IMR-90 (cell line): ENCODE results near the gene SCAF4. TPM values are rescaled to one million over a fixed set of nuclear protein-coding genes. Genes with fewer than 3 reads are reported as not detected.

Source experiments
- ATAC-seq: fragments of 200-7000 bp; cut with Tn5 transposase; 2 replicates; pipeline ENCODE4 v1.9.1; 2020; ENCODE audit warnings: low read depth, mild to moderate bottlenecking, moderate library complexity
- BruUV-seq: library from RNA; stranded (reverse); fragments of 400-500 nt; replicated peaks from 2 replicates; lab custom pipeline; 2021; lab: Mats Ljungman, UMichigan
- CTCF ChIA-PET: fragments of 300-600 bp; formaldehyde crosslinking; extraction: SDS; loops from one replicate; lab custom pipeline; 2021; ENCODE audit warnings: antibody characterized with exemption; lab: Yijun Ruan, JAX
- POLR2A ChIA-PET: fragments of 300-600 bp; sonication (Branson Sonifier 250); formaldehyde crosslinking; loops from one replicate; lab custom pipeline; 2022; ENCODE audit warnings: antibody characterized with exemption; ENCODE audit not compliant: unreplicated experiment; lab: Charles Lee
- DNase-seq: peaks from one replicate; pipeline ENCODE4 v3.0.0; 2013
- H2AFZ ChIP-seq: replicated peaks from 2 replicates; pipeline ENCODE3; 2013; ENCODE audit warnings: low read length, mild to moderate bottlenecking; ENCODE audit not compliant: poor library complexity
- H2AK5ac ChIP-seq: 2 replicates; pipeline ENCODE4 v1.6.1; 2013; ENCODE audit warnings: low read depth, low read length, inconsistent platforms
- H2AK9ac ChIP-seq: replicated peaks from 2 replicates; pipeline ENCODE3; 2013; ENCODE audit warnings: mild to moderate bottlenecking, low read depth, low read length, moderate library complexity; ENCODE audit not compliant: poor library complexity
- H2BK120ac ChIP-seq: 2 replicates; pipeline ENCODE4 v1.6.1; 2013; ENCODE audit warnings: low read depth, low read length, inconsistent platforms
- H2BK15ac ChIP-seq: 3 replicates; pipeline ENCODE4 v1.6.1; 2013; ENCODE audit warnings: low read depth, low read length, inconsistent platforms
- H2BK20ac ChIP-seq: 2 replicates; pipeline ENCODE4 v1.6.1; 2013; ENCODE audit warnings: low read depth, mild to moderate bottlenecking, inconsistent platforms, low read length, moderate library complexity
- H2BK5ac ChIP-seq: 2 replicates; pipeline ENCODE4 v1.6.1; 2013; ENCODE audit warnings: mild to moderate bottlenecking, low read depth, low read length, inconsistent platforms; ENCODE audit not compliant: poor library complexity, severe bottlenecking
- H3K14ac ChIP-seq: replicated peaks from 2 replicates; pipeline ENCODE4 v1.6.1; 2013; ENCODE audit warnings: low read depth, low read length, inconsistent platforms
- H3K18ac ChIP-seq: 2 replicates; pipeline ENCODE4 v1.6.1; 2013; ENCODE audit warnings: low read depth, low read length, control low read depth
- H3K23ac ChIP-seq: 2 replicates; pipeline ENCODE4 v1.6.1; 2013; ENCODE audit warnings: low read depth, low read length, inconsistent platforms
- H3K27ac ChIP-seq: 2 replicates; pipeline ENCODE4 v1.5.1; 2013; ENCODE audit warnings: mild to moderate bottlenecking, control low read depth, low read length; ENCODE audit not compliant: insufficient read depth
- H3K27me3 ChIP-seq: 2 replicates; pipeline ENCODE4 v1.6.1; 2013; ENCODE audit warnings: low read length; ENCODE audit not compliant: control insufficient read depth, insufficient read depth
- H3K36me3 ChIP-seq: 2 replicates; pipeline ENCODE4 v1.6.1; 2013; ENCODE audit warnings: low read length, mixed read lengths; ENCODE audit not compliant: control insufficient read depth, insufficient read depth
- H3K4ac ChIP-seq: 2 replicates; pipeline ENCODE4 v1.6.1; 2013; ENCODE audit warnings: low read depth, low read length, inconsistent platforms
- H3K4me1 ChIP-seq: 2 replicates; pipeline ENCODE4 v1.6.1; 2013; ENCODE audit warnings: low read length, mixed read lengths; ENCODE audit not compliant: control insufficient read depth, insufficient read depth
- H3K4me2 ChIP-seq: 2 replicates; pipeline ENCODE4 v1.6.1; 2013; ENCODE audit warnings: low read depth, mild to moderate bottlenecking, control low read depth, low read length, moderate library complexity
- H3K4me3 ChIP-seq: 2 replicates; pipeline ENCODE4 v1.5.1; 2013; ENCODE audit warnings: low read depth, mild to moderate bottlenecking, control low read depth, low read length, moderate library complexity; ENCODE audit not compliant: insufficient read depth
- H3K56ac ChIP-seq: 2 replicates; pipeline ENCODE4 v1.6.1; 2013; ENCODE audit warnings: low read length, inconsistent platforms; ENCODE audit not compliant: insufficient read depth; ENCODE audit errors: extremely low read depth
- H3K79me1 ChIP-seq, 2 experiments: 2 replicates each; pipeline ENCODE4 v1.6.1; 2013; ENCODE audit warnings: low read length in 2 of 2, inconsistent platforms in 1 of 2, low read depth in 1 of 2
- H3K9ac ChIP-seq: 2 replicates; pipeline ENCODE4 v1.6.1; 2013; ENCODE audit warnings: low read depth, low read length, control low read depth
- H3K9me1 ChIP-seq: 2 replicates; pipeline ENCODE4 v1.6.1; 2013; ENCODE audit warnings: low read length, inconsistent platforms; ENCODE audit not compliant: insufficient read depth
- H3K9me3 ChIP-seq: 2 replicates; pipeline ENCODE4 v1.6.1; 2013; ENCODE audit warnings: low read length; ENCODE audit not compliant: control insufficient read depth, insufficient read depth
- H4K20me1 ChIP-seq: 2 replicates; pipeline ENCODE4 v1.6.1; 2013; ENCODE audit warnings: low read length, inconsistent platforms; ENCODE audit not compliant: insufficient read depth
- H4K5ac ChIP-seq: 2 replicates; pipeline ENCODE4 v1.6.1; 2013; ENCODE audit warnings: mild to moderate bottlenecking, low read depth, low read length, control low read depth
- H4K8ac ChIP-seq, 2 experiments: 2 replicates each; pipeline ENCODE4 v1.6.1; 2013; ENCODE audit warnings: low read depth in 2 of 2, low read length in 2 of 2, control low read depth in 1 of 2, inconsistent platforms in 1 of 2
- H4K91ac ChIP-seq: 2 replicates; pipeline ENCODE4 v1.6.1; 2013; ENCODE audit warnings: low read depth, low read length, inconsistent platforms; ENCODE audit not compliant: insufficient read depth
- BHLHE40 ChIP-seq: fragments of 150-350 bp; IDR thresholded peaks from 2 replicates; pipeline ENCODE4 v1.6.1; 2016; ENCODE audit warnings: mild to moderate bottlenecking, low read depth, low read length
- CEBPB ChIP-seq: IDR thresholded peaks from 2 replicates; pipeline ENCODE4 v1.6.1; 2012; ENCODE audit warnings: low read depth, low read length, improper control_type of control experiment
- CHD1 ChIP-seq: IDR thresholded peaks from 2 replicates; pipeline ENCODE4 v1.6.1; 2012; ENCODE audit warnings: low read depth, low read length, improper control_type of control experiment
- CTCF ChIP-seq: conservative IDR thresholded peaks from 2 replicates; pipeline ENCODE4 v1.5.1; 2012; ENCODE audit warnings: mild to moderate bottlenecking, low read depth, low read length, improper control_type of control experiment
- ELK1 ChIP-seq: fragments of 150-350 bp; IDR thresholded peaks from 2 replicates; pipeline ENCODE4 v1.6.1; 2016; ENCODE audit warnings: low read depth, mild to moderate bottlenecking, low read length, moderate library complexity, borderline replicate concordance
- FOS ChIP-seq: fragments of 150-350 bp; IDR thresholded peaks from 2 replicates; pipeline ENCODE4 v1.6.1; 2016; ENCODE audit warnings: low read depth, low read length
- MAFK ChIP-seq: IDR thresholded peaks from 2 replicates; pipeline ENCODE4 v1.6.1; 2012; ENCODE audit warnings: low read depth, low read length, improper control_type of control experiment
- MAZ ChIP-seq: IDR thresholded peaks from 2 replicates; pipeline ENCODE4 v1.6.1; 2012; ENCODE audit warnings: low read depth, mild to moderate bottlenecking, low read length, improper control_type of control experiment, moderate library complexity, borderline replicate concordance
- MXI1 ChIP-seq: IDR thresholded peaks from 2 replicates; pipeline ENCODE4 v1.6.1; 2012; ENCODE audit warnings: low read depth, mild to moderate bottlenecking, low read length, moderate library complexity, borderline replicate concordance
- NFE2L2 ChIP-seq: fragments of 150-350 bp; IDR thresholded peaks from 2 replicates; pipeline ENCODE4 v1.6.1; 2016; ENCODE audit warnings: low read depth, mild to moderate bottlenecking, low read length
- POLR2A ChIP-seq: IDR thresholded peaks from 2 replicates; pipeline ENCODE4 v1.6.1; 2012; ENCODE audit warnings: mild to moderate bottlenecking, low read depth, low read length
- RAD21 ChIP-seq: IDR thresholded peaks from 2 replicates; pipeline ENCODE4 v1.6.1; 2012; ENCODE audit warnings: low read length, improper control_type of control experiment
- RCOR1 ChIP-seq: IDR thresholded peaks from 2 replicates; pipeline ENCODE4 v1.6.1; 2012; ENCODE audit warnings: mild to moderate bottlenecking, low read length, improper control_type of control experiment; ENCODE audit not compliant: insufficient replicate concordance
- RFX5 ChIP-seq: IDR thresholded peaks from 2 replicates; pipeline ENCODE4 v1.8.0; 2012; ENCODE audit warnings: low read depth, mild to moderate bottlenecking, low read length, moderate library complexity
- SMC3 ChIP-seq: fragments of 150-350 bp; IDR thresholded peaks from 2 replicates; pipeline ENCODE4 v1.6.1; 2016; ENCODE audit warnings: low read depth, mild to moderate bottlenecking, antibody characterized with exemption, low read length, moderate library complexity
- WGBS, 2 experiments: methylation state at CpG; one replicate each; pipeline versions ENCODE4 v1.1.5 to v1.1.7; 2013; ENCODE audit warnings: missing lambda C conversion rate in 2 of 2; ENCODE audit not compliant: insufficient read length in 1 of 2; ENCODE audit errors: extremely low coverage in 2 of 2; 5-methylcytosine and 5-hydroxymethylcytosine counted together
- dilution Hi-C: fragments of 300-500 bp; cut with HindIII; formaldehyde crosslinking; loops from one replicate; pipeline ENCODE4 v1.14.3; 2018; ENCODE audit warnings: low sequenced_read_pairs; ENCODE audit not compliant: unreplicated experiment
- in situ Hi-C: fragments of 300-500 bp; cut with MboI; formaldehyde crosslinking; loops from 3 replicates; pipeline ENCODE4 v1.14.3; 2019; ENCODE audit warnings: low sequenced_read_pairs, inconsistent platforms, mixed read lengths
- intact Hi-C: fragments of 100-400 bp; cut with micrococcal nuclease; formaldehyde crosslinking; loops from 2 replicates; pipeline ENCODE4 v1.10.0; 2022
- polyA plus RNA-seq, 3 experiments: library from polyadenylated mRNA; depleted of rRNA; stranded (reverse); fragments of >200 nt; gene quantifications; 2 replicates each; pipeline ENCODE4 v1.2.3, GENCODE V29; 2012; ENCODE audit warnings: low replicate concordance in 1 of 3
- total RNA-seq: library from RNA; depleted of rRNA; stranded (reverse); fragments of >200 nt; gene quantifications from 2 replicates; pipeline ENCODE4 v1.2.3, GENCODE V29; 2012
- TF ChIP-seq, protein P1 (sequence below): fragments of 150-350 bp; IDR thresholded peaks from 2 replicates; pipeline ENCODE4 v1.6.1; 2017; ENCODE audit warnings: mild to moderate bottlenecking, antibody characterized with exemption, low read length, low read depth

SCAF4 gene
- total and polyA plus RNA-seq, 2 of the 4 experiments (the other 2 are of a cell fraction): 2.7 to 12.1 TPM

- TF ChIP-seq CTCF (no peak), MAFK (no peak), NFE2L2 (no peak), MAZ (no peak), MXI1 (no peak), CEBPB (no peak), CHD1 (no peak), RFX5 (no peak), BHLHE40 (no peak), RCOR1 (no peak), ELK1 (no peak), POLR2A (no peak), FOS (no peak), SMC3 (no peak), RAD21 (no peak)
- TF ChIP-seq, protein P1, sequence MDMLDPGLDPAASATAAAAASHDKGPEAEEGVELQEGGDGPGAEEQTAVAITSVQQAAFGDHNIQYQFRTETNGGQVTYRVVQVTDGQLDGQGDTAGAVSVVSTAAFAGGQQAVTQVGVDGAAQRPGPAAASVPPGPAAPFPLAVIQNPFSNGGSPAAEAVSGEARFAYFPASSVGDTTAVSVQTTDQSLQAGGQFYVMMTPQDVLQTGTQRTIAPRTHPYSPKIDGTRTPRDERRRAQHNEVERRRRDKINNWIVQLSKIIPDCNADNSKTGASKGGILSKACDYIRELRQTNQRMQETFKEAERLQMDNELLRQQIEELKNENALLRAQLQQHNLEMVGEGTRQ: no peak
- H4K8ac ChIP-seq: no peak overlapping the region
- no peak overlapping the region for H2AK9ac ChIP-seq
- no peak overlapping the region for H2BK5ac ChIP-seq
- intact Hi-C loops (no loop called here), in situ Hi-C loops (no loop called here), dilution Hi-C loops (no loop called here)
- no TSS peak for BruUV-seq
- whole genome bisulfite sequencing, 2 experiments: 100% methylated on average over 1 of the region's 3 CpGs; no CpG with 5 or more reads in 1 of the 2 experiments
- H3K9me1 ChIP-seq: no peaks in the 10 kb centered on the region; the same call in 1 of the 2 replicates
- no peaks in the 10 kb centered on the region for H3K27me3 ChIP-seq
- H3K36me3 ChIP-seq: peaks cover 13% of the 10 kb centered on the region
- ATAC-seq (no peak), DNase-seq (no peak)
- no peak overlapping the region for H2BK15ac ChIP-seq
- CTCF ChIA-PET: no interaction called here
- no peaks in the 10 kb centered on the region; the same call in 1 of the 2 replicates for H4K20me1 ChIP-seq
- no peaks in the 10 kb centered on the region for H3K9me3 ChIP-seq
- H3K18ac ChIP-seq: no peak overlapping the region
- no peak overlapping the region for H3K56ac ChIP-seq
- no peak overlapping the region for H4K5ac ChIP-seq
- H4K91ac ChIP-seq: no peak overlapping the region
- H2AFZ ChIP-seq: no peak overlapping the region
- H3K4ac ChIP-seq: no peak overlapping the region
- no peaks in the 10 kb centered on the region for H3K4me1 ChIP-seq
- H2BK120ac ChIP-seq: no peak overlapping the region
- peaks cover 4 to 28% of the 10 kb centered on the region in 2 experiments; a peak in 3 of 4 replicates for H3K79me1 ChIP-seq
- no peak overlapping the region for H2BK20ac ChIP-seq
- H3K14ac ChIP-seq: no peak overlapping the region
- H3K9ac ChIP-seq: no peak overlapping the region
- no peak overlapping the region for H3K27ac ChIP-seq
- H2AK5ac ChIP-seq: no peak overlapping the region
- H3K4me2 ChIP-seq: no peak overlapping the region
- POLR2A ChIA-PET: no interaction called here
- no peak overlapping the region for H3K4me3 ChIP-seq
- no peak overlapping the region for H3K23ac ChIP-seq
Measured at GRCh38 chr21:31673321-31673912, 58.5 kb downstream of the SCAF4 start.
